GM12892 (cell line): ENCODE results near the gene CAPZB.

Experiments
- DNase-seq: peaks from one replicate; pipeline ENCODE4 v3.0.0; 2011; ENCODE audit not compliant: insufficient read length
- FAIRE-seq: peaks from 2 replicates; lab custom pipeline; 2011; peaks lifted over from hg19 to GRCh38; lab: Jason Lieb, UNC
- POLR2A ChIP-seq: IDR thresholded peaks from 2 replicates; pipeline ENCODE4 v1.6.1; 2011; ENCODE audit warnings: low read depth, low read length, control low read depth
- POLR2AphosphoS5 ChIP-seq: IDR thresholded peaks from 2 replicates; pipeline ENCODE4 v1.6.1; 2011; ENCODE audit warnings: low read depth, low read length, control low read depth
- TAF1 ChIP-seq: IDR thresholded peaks from 2 replicates; pipeline ENCODE4 v1.6.1; 2011; ENCODE audit warnings: low read depth, mild to moderate bottlenecking, control low read depth, low read length, borderline replicate concordance

CAPZB gene

GRCh38 chr1:19371226-19372135 is 113.9 kb downstream of the CAPZB start:
- FAIRE-seq = no peak
- no peak for TF ChIP-seq POLR2A
- TF ChIP-seq POLR2AphosphoS5 = no peak
- TF ChIP-seq TAF1 = no peak
- no peak for DNase-seq

GRCh38 chr1:19370453-19371170 is 114.7 kb downstream of the CAPZB start:
- DNase-seq (no peak), FAIRE-seq (no peak)
- TF ChIP-seq POLR2AphosphoS5 (no peak), POLR2A (no peak), TAF1 (no peak)

- no peak for DNase-seq
- TF ChIP-seq POLR2A = no peak
- TF ChIP-seq TAF1 = no peak
- no peak for TF ChIP-seq POLR2AphosphoS5
- no peak for FAIRE-seq
Measured at GRCh38 chr1:19369396-19370090, 115.8 kb downstream of the CAPZB start.

GRCh38 chr1:19368964-19369363 is 116.4 kb downstream of the CAPZB start:
- no peak for FAIRE-seq
- TF ChIP-seq POLR2AphosphoS5 (no peak), TAF1 (no peak), POLR2A (no peak)
- DNase-seq = no peak

- no peak for DNase-seq
- no peak for FAIRE-seq
- TF ChIP-seq POLR2AphosphoS5 (no peak), POLR2A (no peak), TAF1 (no peak)
Measured at GRCh38 chr1:19368050-19368449, 117.3 kb downstream of the CAPZB start.

GRCh38 chr1:19367584-19368041 is 117.7 kb downstream of the CAPZB start:
- no peak for TF ChIP-seq TAF1
- TF ChIP-seq POLR2A = no peak
- no peak for TF ChIP-seq POLR2AphosphoS5
- FAIRE-seq = no peak
- DNase-seq = no peak

GRCh38 chr1:19366599-19367536 is 118.5 kb downstream of the CAPZB start:
- TF ChIP-seq POLR2AphosphoS5 = no peak
- TF ChIP-seq TAF1 = no peak
- no peak for TF ChIP-seq POLR2A
- FAIRE-seq (no peak), DNase-seq (no peak)

- no peak for DNase-seq
- FAIRE-seq = no peak
- TF ChIP-seq TAF1 (no peak), POLR2AphosphoS5 (no peak), POLR2A (no peak)
Measured at GRCh38 chr1:19365721-19366120, 119.6 kb downstream of the CAPZB start.

GRCh38 chr1:19363536-19364152 is 121.7 kb downstream of the CAPZB start:
- FAIRE-seq = no peak
- TF ChIP-seq POLR2A (no peak), TAF1 (no peak), POLR2AphosphoS5 (no peak)
- DNase-seq = no peak
